ENCODE results near the gene BTBD3.

The BTBD3 gene

GRCh38 chr20:11970243-11970836 lies 52.6 kb downstream of the BTBD3 start:
- no peak for TF ChIP-seq EZH2phosphoT487 (conservative IDR thresholded peaks at IDR 0.05; ENCODE audit: low read length)
- TF ChIP-seq CTCF (IDR thresholded peaks at IDR 0.05; ENCODE audit: insufficient read depth, low read length, poor library complexity, severe bottlenecking), result no peak
- no peaks in the 10 kb centered on the region for H3K79me2 ChIP-seq (ENCODE audit: insufficient read depth, low read length)
- H3K9ac ChIP-seq (ENCODE audit: low read length), result no peak overlapping the region
- H3K9me2 ChIP-seq (replicated peaks; ENCODE audit: insufficient read depth, low read length), result no peaks in the 10 kb centered on the region
- H3F3A ChIP-seq (ENCODE audit: insufficient read depth), result no peaks in the 10 kb centered on the region
- H3K27me3 ChIP-seq (ENCODE audit: low read length), result no peaks in the 10 kb centered on the region
- no peak overlapping the region for H3K4me2 ChIP-seq (ENCODE audit: low read depth, low read length, poor library complexity, severe bottlenecking)
- no peaks in the 10 kb centered on the region for H4K20me1 ChIP-seq (ENCODE audit: low read depth, low read length)
- H3K27ac ChIP-seq (ENCODE audit: low read depth, low read length), result no peak overlapping the region
- no peak overlapping the region for H2AFZ ChIP-seq (ENCODE audit: low read depth, low read length, severe bottlenecking)
- H3K4me3 ChIP-seq (ENCODE audit: insufficient read depth, low read length, poor library complexity, severe bottlenecking), result no peak overlapping the region
- H3K9me3 ChIP-seq (ENCODE audit: insufficient read depth, low read length), result no peaks in the 10 kb centered on the region
- H3K36me3 ChIP-seq (ENCODE audit: low read length), result no peaks in the 10 kb centered on the region

GRCh38 chr20:11972478-11972877 lies 54.8 kb downstream of the BTBD3 start:
- Histone ChIP-seq H3K36me3 (ENCODE audit: low read length) (no peaks in the 10 kb centered on the region), H3K9me2 (replicated peaks; ENCODE audit: insufficient read depth, low read length) (no peaks in the 10 kb centered on the region), H3K27ac (ENCODE audit: low read depth, low read length) (no peak overlapping the region), H3K9ac (ENCODE audit: low read length) (no peak overlapping the region), H3K79me2 (ENCODE audit: insufficient read depth, low read length) (no peaks in the 10 kb centered on the region), H4K20me1 (ENCODE audit: low read depth, low read length) (no peaks in the 10 kb centered on the region), H3K9me3 (ENCODE audit: insufficient read depth, low read length) (no peaks in the 10 kb centered on the region), H3F3A (ENCODE audit: insufficient read depth) (no peaks in the 10 kb centered on the region), H3K4me2 (ENCODE audit: low read depth, low read length, poor library complexity, severe bottlenecking) (no peak overlapping the region), H2AFZ (ENCODE audit: low read depth, low read length, severe bottlenecking) (no peak overlapping the region), H3K27me3 (ENCODE audit: low read length) (no peaks in the 10 kb centered on the region), H3K4me3 (ENCODE audit: insufficient read depth, low read length, poor library complexity, severe bottlenecking) (no peak overlapping the region)
- TF ChIP-seq CTCF (IDR thresholded peaks at IDR 0.05; ENCODE audit: insufficient read depth, low read length, poor library complexity, severe bottlenecking) (no peak), EZH2phosphoT487 (conservative IDR thresholded peaks at IDR 0.05; ENCODE audit: low read length) (no peak)

Data from SU-DHL-6 (cell line).